Fibroblast of lung (primary cell): ENCODE data around the gene ZNF441. TPM values are rescaled to one million over a fixed set of nuclear protein-coding genes. Genes with fewer than 3 reads are reported as not detected.

Experiments used
- DNase-seq, 2 donors: peaks; one replicate each; pipeline versions ENCODE4 v3.0.0 to v3.0.0-alpha.2; 2010; ENCODE audit warnings: low read depth in 2 of 2
- H2AFZ ChIP-seq: 2 replicates; pipeline ENCODE4 v1.5.1; 2012; ENCODE audit warnings: low read length, control low read depth, inconsistent platforms
- H3K27ac ChIP-seq: 2 replicates; pipeline ENCODE4 v1.5.1; 2011; ENCODE audit warnings: low read length, control low read depth; ENCODE audit not compliant: insufficient read depth
- H3K27me3 ChIP-seq: 2 replicates; pipeline ENCODE4 v1.5.1; 2011; ENCODE audit warnings: mild to moderate bottlenecking, low read length; ENCODE audit not compliant: control insufficient read depth, insufficient read depth
- H3K36me3 ChIP-seq: 2 replicates; pipeline ENCODE4 v1.5.1; 2011; ENCODE audit warnings: low read length; ENCODE audit not compliant: control insufficient read depth, insufficient read depth
- H3K4me1 ChIP-seq: 2 replicates; pipeline ENCODE4 v1.5.1; 2011; ENCODE audit warnings: low read length; ENCODE audit not compliant: control insufficient read depth, insufficient read depth; ENCODE audit errors: extremely low read depth
- H3K4me2 ChIP-seq: 2 replicates; pipeline ENCODE4 v1.5.1; 2011; ENCODE audit warnings: low read length, control low read depth; ENCODE audit not compliant: insufficient read depth; ENCODE audit errors: extremely low read depth
- H3K4me3 ChIP-seq, 4 experiments: fragments of 200-600 bp in 1 of 4; sonication (generic) in 1 of 4; replicated peaks in 1 of 4; 2 replicates each; pipeline ENCODE4 v1.5.1; 2011 to 2016; ENCODE audit warnings: low read length in 4 of 4, low read depth in 3 of 4, mild to moderate bottlenecking in 3 of 4, control low read depth in 2 of 4, inconsistent platforms in 1 of 4, mixed read lengths in 1 of 4; ENCODE audit not compliant: insufficient read depth in 1 of 4; ENCODE audit errors: control extremely low read depth in 1 of 4
- H3K79me2 ChIP-seq: 2 replicates; pipeline ENCODE4 v1.5.1; 2012; ENCODE audit warnings: mild to moderate bottlenecking, low read length, inconsistent platforms; ENCODE audit not compliant: control insufficient read depth, insufficient read depth
- H3K9ac ChIP-seq: 2 replicates; pipeline ENCODE4 v1.5.1; 2011; ENCODE audit warnings: mild to moderate bottlenecking, low read length, control low read depth; ENCODE audit not compliant: insufficient read depth
- H3K9me3 ChIP-seq: 2 replicates; pipeline ENCODE4 v1.5.1; 2012; ENCODE audit warnings: low read depth, low read length; ENCODE audit not compliant: control insufficient read depth, insufficient read depth
- H4K20me1 ChIP-seq: 2 replicates; pipeline ENCODE4 v1.5.1; 2011; ENCODE audit warnings: low read length; ENCODE audit not compliant: control insufficient read depth, insufficient read depth; ENCODE audit errors: extremely low read depth
- CTCF ChIP-seq, 2 donors: IDR thresholded peaks in 1 of 2; conservative IDR thresholded peaks in 1 of 2; 1 replicate in 1 of 2; 2 replicates in 1 of 2; pipeline ENCODE4 v1.5.1; 2011 to 2012; ENCODE audit warnings: low read length in 2 of 2, control low read depth in 1 of 2, inconsistent platforms in 1 of 2, low read depth in 1 of 2, mild to moderate bottlenecking in 1 of 2
- EZH2 ChIP-seq: IDR thresholded peaks from 2 replicates; pipeline ENCODE4 v1.5.1; 2012; ENCODE audit warnings: low read length, control low read depth, mild to moderate bottlenecking; ENCODE audit errors: missing control alignments
- polyA plus RNA-seq, 2 donors: library from polyadenylated mRNA; depleted of rRNA in 1 of 2; stranded (reverse) in 1 of 2; unstranded in 1 of 2; fragments of >200 nt; gene quantifications; 2 replicates each; pipeline ENCODE4 v1.2.1, GENCODE V29; 2011 to 2012; ENCODE audit warnings: missing spikeins in 1 of 2
- total RNA-seq: library from RNA; depleted of rRNA; stranded (reverse); fragments of >200 nt; gene quantifications from 2 replicates; pipeline ENCODE4 v1.2.1, GENCODE V29; 2014

Gene ZNF441
- total and polyA plus RNA-seq, 2 donors (not counting 1 experiment from before 2014, with no cell fraction given): 5.4 to 21.1 TPM

DNA sequence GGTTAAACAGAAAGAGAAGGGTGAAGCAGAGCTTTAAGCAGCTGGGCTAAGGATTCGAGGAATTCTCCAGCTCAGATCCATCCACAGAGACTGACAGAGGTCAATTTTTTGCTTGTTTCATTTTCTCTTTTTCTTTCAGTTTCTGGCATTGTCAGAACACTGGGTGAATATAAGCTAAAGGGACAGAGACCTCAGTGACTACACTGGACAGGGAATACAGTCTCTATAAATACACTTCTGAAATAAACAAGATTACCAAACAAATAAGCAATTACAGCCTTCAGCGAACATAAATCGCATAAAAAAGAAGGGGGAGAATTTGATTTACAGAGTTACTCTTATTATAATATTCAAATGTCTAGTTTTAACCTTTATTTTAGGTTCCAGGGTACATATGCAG lies 3.7 kb upstream of the ZNF441 start:
- Histone ChIP-seq H3K9me3 (no peaks in the 10 kb centered on the region), H3K9ac (no peak overlapping the region), H4K20me1 (no peaks in the 10 kb centered on the region), H3K27ac (no peak overlapping the region), H3K79me2 (peaks cover 8% of the 10 kb centered on the region), H3K4me2 (no peak overlapping the region), H2AFZ (no peak overlapping the region), H3K27me3 (no peaks in the 10 kb centered on the region), H3K4me3 (no peak overlapping the region), H3K4me1 (peaks cover 4% of the 10 kb centered on the region), H3K36me3 (no peaks in the 10 kb centered on the region)
- TF ChIP-seq CTCF (conservative IDR thresholded peaks at IDR 0.05 in 1 of 2, IDR thresholded peaks at IDR 0.05 in 1 of 2; ENCODE audit: low read depth in 1 of 2, low read length in 2 of 2) (no peak), EZH2 (no peak)
- no peak for DNase-seq

DNA sequence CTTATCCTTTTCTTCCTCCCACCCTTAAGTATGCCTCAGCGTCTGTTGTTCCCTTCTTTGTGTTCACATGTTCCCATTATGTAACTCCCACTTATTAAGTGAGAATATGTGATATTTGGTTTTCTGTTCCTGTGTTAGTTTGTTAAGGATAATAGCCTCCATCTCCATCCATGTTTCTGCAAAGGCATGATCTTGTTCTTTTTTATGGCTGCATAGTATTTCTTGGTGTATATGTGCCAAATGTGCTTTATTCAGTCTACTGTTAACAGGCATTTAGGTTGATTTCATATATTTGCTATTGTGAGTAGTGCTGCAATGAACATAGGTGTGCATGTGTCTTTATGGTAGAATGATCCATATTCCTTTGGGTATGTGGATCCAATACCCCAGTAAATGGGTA lies 3.2 kb upstream of the ZNF441 start:
- no peaks in the 10 kb centered on the region for H3K9me3 ChIP-seq
- TF ChIP-seq CTCF (conservative IDR thresholded peaks at IDR 0.05 in 1 of 2, IDR thresholded peaks at IDR 0.05 in 1 of 2; ENCODE audit: low read depth in 1 of 2, low read length in 2 of 2): no peak
- no peak for TF ChIP-seq EZH2
- no peak overlapping the region for H3K27ac ChIP-seq
- H3K27me3 ChIP-seq: no peaks in the 10 kb centered on the region
- H4K20me1 ChIP-seq: no peaks in the 10 kb centered on the region
- H3K4me1 ChIP-seq: peaks cover 4% of the 10 kb centered on the region
- no peak overlapping the region for H3K4me3 ChIP-seq
- no peaks in the 10 kb centered on the region for H3K36me3 ChIP-seq
- peaks cover 12% of the 10 kb centered on the region for H3K79me2 ChIP-seq
- no peak overlapping the region for H2AFZ ChIP-seq
- DNase-seq: no peak
- H3K9ac ChIP-seq: no peak overlapping the region
- no peak overlapping the region for H3K4me2 ChIP-seq

- H3K4me1 ChIP-seq: peaks cover 4% of the 10 kb centered on the region
- no peaks in the 10 kb centered on the region for H3K27me3 ChIP-seq
- TF ChIP-seq CTCF (conservative IDR thresholded peaks at IDR 0.05 in 1 of 2, IDR thresholded peaks at IDR 0.05 in 1 of 2; ENCODE audit: low read depth in 1 of 2, low read length in 2 of 2) (no peak), EZH2 (no peak)
- H3K79me2 ChIP-seq: peaks cover 20% of the 10 kb centered on the region
- H3K27ac ChIP-seq: peak overlapping the region; percentile 94
- peak overlapping the region; percentile 92 for H3K4me2 ChIP-seq
- H4K20me1 ChIP-seq: no peaks in the 10 kb centered on the region
- peak overlapping the region; percentile 95 for H2AFZ ChIP-seq
- H3K36me3 ChIP-seq: no peaks in the 10 kb centered on the region
- no peaks in the 10 kb centered on the region for H3K9me3 ChIP-seq
- peak overlapping the region; percentile 97 for H3K9ac ChIP-seq
- DNase-seq: peak; percentile 31 to 32
- peak overlapping the region; percentile 66 to 92 (median 88) for H3K4me3 ChIP-seq
Measured at GRCh38 chr19:11767633-11768133, 883 bp downstream of the ZNF441 start.
